Activated T-cell treated with anti-CD3 and anti-CD28 coated beads, Interleukin-2, amount 50 U/mL, for 1 hour (primary cell): Measurements from ENCODE around the gene FAM120AOS.

Experiments used
- DNase-seq: peaks from one replicate; pipeline ENCODE4 v3.0.0-alpha.2; 2020

FAM120AOS gene

DNA sequence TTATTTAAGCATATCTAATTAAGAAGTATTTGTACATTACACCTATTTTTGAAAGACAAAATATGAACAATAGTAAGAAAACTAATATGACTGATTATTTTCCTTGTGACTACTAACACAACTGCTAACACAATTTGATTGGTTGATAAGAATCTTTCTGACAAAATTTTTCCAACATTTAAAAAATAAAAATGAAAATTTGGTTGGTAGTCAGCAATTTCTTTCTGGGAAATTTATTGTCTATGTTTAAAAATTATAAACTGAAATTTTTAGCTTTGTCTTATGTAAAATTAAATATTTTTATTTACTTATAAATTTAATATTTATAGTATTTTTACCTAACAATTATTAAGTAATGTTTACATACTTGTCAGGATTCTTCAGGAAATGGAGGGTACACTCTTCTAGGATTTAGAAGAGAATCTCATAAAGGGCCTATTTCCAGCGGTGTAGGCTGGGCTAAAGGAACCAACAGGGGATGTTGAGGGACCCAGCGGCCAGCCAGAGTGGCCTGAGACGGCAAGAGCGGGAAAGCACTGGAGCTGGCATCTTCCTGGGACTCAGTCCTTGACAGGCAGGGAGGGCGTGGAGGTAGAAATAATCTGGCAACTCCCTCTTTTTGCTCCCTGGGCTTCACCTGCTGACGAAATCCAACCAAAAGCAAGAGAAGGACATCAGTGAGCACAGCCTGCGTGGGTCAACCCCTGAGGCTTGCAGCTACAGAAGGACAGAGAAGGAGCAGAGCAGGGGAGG is 16.6 kb downstream of the FAM120AOS start:
- DNase-seq = no peak

GRCh38 chr9:93436218-93436617 is 17.2 kb downstream of the FAM120AOS start:
- DNase-seq = no peak

DNA sequence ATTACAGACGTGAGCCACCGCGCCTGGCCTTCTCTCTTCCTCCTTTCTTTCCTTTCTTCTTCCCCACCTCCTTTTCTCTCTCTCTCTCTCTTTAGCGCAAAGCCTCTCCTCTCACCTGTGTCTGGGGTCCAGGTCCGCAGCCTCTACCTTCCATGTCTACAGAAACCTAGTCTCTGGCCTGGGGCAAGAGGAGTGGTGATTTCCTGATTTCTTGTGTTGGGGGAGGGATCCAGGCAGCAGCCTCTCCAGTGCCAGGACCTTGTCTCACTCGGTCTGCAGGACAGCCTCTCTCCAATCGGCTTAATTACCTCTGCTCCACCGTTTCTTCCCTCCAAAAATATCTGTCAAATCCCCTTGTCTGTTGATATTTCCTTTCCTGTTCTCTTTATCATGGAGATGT is 18.0 kb downstream of the FAM120AOS start:
- no peak for DNase-seq

GRCh38 chr9:93434056-93434455 is 19.3 kb downstream of the FAM120AOS start:
- no peak for DNase-seq

DNA sequence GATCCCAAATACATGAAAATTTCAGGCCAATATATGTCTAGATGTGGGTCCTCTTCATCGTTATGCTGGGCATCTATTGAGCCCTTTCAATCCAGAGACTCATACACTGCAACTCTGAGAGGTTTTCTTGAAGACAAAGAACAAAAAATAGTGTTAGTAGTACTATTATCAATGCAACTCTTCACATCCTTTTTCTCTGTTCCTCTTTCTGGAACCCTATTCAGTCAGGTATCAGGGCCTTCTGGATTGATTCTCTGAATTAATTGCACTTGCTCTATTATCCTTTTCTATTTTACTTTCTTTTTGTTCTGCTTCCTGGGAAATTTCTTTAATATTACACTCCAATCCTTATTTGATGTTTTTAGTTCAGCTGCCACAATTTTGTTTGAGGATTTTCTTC is 20.4 kb downstream of the FAM120AOS start:
- DNase-seq = no peak

DNA sequence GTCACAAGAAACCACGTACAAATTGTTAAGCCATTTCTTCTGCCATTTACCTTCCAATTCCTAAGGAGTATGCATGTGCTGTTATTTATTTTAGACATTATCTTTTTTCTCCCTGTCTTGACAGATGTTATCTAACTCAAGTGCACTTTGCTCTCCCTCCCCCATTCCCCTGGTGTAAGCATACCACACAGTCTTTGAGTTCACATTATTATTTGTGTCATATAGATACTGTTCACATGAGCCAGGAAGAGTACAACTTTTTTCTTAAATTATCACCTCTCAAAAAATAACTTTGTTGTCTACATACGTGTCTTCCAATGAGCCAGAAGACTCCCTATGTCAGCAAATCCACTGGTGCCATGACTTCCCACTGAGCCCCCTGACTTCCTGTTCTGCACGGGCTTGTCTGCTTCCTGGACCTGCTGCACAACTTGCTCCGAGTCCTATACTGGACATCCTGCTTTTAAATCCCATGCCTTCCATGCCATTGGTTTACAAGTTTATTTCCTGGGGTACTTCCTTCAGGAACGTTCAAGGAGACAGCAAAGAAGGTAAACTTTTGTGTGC is 21.8 kb downstream of the FAM120AOS start:
- no peak for DNase-seq

DNA sequence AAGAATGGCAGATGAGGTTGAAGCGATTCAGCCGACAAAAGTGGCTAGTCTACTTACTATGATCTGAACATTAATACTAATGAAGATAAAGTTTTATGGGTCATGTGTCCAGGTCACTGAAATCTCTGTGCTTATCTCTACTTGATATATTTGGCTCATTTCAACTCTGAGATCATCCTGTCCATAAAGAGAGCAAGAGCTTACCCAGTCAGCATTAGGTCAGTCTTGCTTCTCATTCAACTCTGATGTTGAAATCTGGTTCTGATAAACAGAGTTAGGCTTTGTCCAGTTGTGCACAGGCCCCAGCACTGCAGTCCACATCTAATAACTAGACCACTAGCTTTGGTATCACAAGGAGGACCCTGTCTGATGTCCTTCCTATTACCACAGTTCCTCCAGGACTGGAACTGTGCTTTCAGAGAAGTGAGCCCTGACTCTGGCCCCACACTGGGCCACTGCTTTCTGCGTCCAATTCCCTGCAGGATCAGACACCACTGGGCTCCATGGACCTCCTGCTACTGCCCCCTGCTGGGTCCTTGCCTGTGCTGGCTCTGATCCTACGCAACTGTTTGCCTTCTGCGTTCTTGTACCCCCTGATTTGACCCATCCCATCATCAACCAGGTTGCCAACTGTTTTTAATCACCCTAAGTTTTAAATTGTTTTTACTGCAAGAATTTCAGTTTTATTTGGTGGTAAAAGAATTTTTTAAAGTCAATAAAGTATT is 25.6 kb downstream of the FAM120AOS start:
- DNase-seq = no peak

DNA sequence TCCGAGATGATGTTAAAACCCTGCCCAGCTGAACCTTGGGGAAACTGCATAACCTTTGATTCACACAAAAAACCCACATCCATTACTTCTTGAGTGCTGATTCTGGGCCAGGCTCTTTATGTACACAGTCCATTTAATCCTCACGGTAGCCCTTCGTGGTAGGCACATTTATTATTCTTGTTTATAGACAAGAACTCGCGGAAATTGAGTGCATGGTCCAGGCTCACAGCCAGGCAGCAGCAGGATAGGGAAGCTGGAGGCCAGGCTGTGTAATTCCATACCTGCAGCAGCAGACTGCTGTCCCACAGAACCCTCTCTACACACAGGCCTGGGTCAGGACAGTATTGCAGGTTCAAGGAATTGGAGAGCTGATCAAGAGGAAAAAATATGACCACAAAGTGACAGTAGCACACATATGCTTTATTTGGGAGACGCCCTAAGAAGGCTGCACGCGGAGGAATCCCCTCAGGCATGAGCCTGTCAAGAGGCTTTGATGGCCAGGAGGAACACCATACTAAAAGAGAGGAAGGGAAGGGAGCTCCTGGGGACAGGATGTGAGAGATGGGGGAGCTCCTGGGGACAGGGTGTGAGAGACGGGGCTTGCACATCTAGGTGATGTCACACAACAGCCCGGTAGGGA is 30.3 kb downstream of the FAM120AOS start:
- DNase-seq = no peak

- DNase-seq = no peak
Observed at GRCh38 chr9:93419023-93419422, 34.4 kb downstream of the FAM120AOS start.

DNA sequence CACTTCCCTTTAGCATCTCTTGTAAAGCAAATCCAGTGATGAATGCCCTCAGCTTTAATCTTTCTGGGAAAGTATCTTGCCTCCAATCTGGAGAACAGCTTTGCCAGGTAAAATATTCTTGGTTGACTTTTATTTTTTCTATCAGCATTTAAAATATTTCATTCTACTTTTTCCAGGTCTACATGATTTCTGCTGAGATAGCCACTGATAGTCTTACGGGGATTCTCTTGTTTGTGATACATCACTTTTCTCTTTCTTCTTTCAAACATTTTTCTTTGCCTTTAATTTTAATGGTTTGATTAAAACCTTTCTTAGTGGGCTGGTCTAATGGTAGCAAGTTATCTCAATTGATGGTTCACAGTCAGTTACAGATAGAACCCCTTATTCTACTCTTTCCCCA is 35.8 kb downstream of the FAM120AOS start:
- DNase-seq = no peak

GRCh38 chr9:93416530-93417235 is 36.7 kb downstream of the FAM120AOS start:
- DNase-seq = no peak

GRCh38 chr9:93415176-93415690 is 38.1 kb downstream of the FAM120AOS start:
- no peak for DNase-seq

DNA sequence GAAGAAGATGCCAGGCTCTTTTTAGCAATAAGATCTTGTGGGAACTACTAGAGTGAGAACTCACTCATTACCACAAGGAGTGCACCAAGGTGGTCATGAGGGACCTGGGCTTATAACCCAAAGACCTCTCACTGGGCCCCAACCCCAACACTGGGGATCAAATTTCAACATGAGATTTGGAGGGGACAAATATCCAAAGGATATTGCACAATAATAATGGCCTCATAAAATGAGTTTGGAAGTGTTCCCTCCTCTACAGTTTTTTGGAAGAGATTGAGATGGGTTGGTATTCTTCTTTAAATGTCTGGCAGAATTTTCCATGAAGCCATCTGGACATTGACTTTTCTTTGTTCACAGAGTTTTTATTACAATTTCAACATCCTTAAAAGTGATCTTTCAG is 39.9 kb downstream of the FAM120AOS start:
- no peak for DNase-seq

- DNase-seq = no peak
Observed at GRCh38 chr9:93406371-93406770, 47.0 kb downstream of the FAM120AOS start.

- no peak for DNase-seq
Observed at GRCh38 chr9:93398471-93398870, 54.9 kb downstream of the FAM120AOS start.

- DNase-seq = no peak
Observed at GRCh38 chr9:93397661-93398373, 55.6 kb downstream of the FAM120AOS start.
